Gastrocnemius medialis (tissue), 4 donors: Measurements from ENCODE around the gene CCDC85B. TPM values are rescaled to one million over a fixed set of nuclear protein-coding genes. Genes with fewer than 3 reads are reported as not detected.
"Not testable (repeated sequence)": the region's sequence is repeated elsewhere in the genome, so short reads cannot be mapped to it uniquely, and the experiment has no call there.

Experiments
- ATAC-seq, 2 donors: fragments of 150-250 bp; one replicate each; pipeline ENCODE4 v1.9.1; 2016
- DNase-seq, 2 donors: peaks; one replicate each; pipeline ENCODE4 v3.0.0-alpha.2; 2019
- H3K27ac ChIP-seq, 4 donors: fragments of 200-600 bp; sonication (generic); 1 replicate in 1 of 4; 2 replicates in 3 of 4; pipeline ENCODE4 v1.5.1; 2016 to 2018; ENCODE audit warnings: mild to moderate bottlenecking in 2 of 4, moderate library complexity in 1 of 4
- H3K27me3 ChIP-seq, 3 donors: fragments of 200-600 bp; sonication (generic) in 2 of 3; 1 replicate in 1 of 3; 2 replicates in 2 of 3; pipeline versions ENCODE4 v1.5.1 to v1.6.0; 2016 to 2019; ENCODE audit warnings: mild to moderate bottlenecking in 1 of 3, moderate library complexity in 1 of 3
- H3K36me3 ChIP-seq, 2 donors: fragments of 200-600 bp; sonication (generic) in 1 of 2; one replicate each; pipeline ENCODE4 v1.5.1; 2017 to 2018
- H3K4me1 ChIP-seq, 2 donors: fragments of 200-600 bp; sonication (generic) in 1 of 2; one replicate each; pipeline ENCODE4 v1.5.1; 2016 to 2017; ENCODE audit warnings: mild to moderate bottlenecking in 2 of 2
- H3K4me3 ChIP-seq, 4 donors: fragments of 200-600 bp; sonication (generic) in 3 of 4; 1 replicate in 1 of 4; 2 replicates in 3 of 4; pipeline ENCODE4 v1.5.1; 2016 to 2019; ENCODE audit warnings: mild to moderate bottlenecking in 2 of 4
- H3K9me3 ChIP-seq, 3 donors: fragments of 200-600 bp; sonication (generic) in 2 of 3; 1 replicate in 1 of 3; 2 replicates in 2 of 3; pipeline ENCODE4 v1.5.1; 2016 to 2019
- POLR2A ChIP-seq, 2 donors: fragments of 450-650 bp; IDR thresholded peaks; one replicate each; pipeline ENCODE4 v1.6.1; 2017; ENCODE audit warnings: antibody characterized with exemption in 2 of 2, mild to moderate bottlenecking in 2 of 2, moderate library complexity in 2 of 2
- in situ Hi-C, 4 donors: fragments of 200-750 bp; cut with MboI; loops; one replicate each; pipeline versions ENCODE4 v1.15.0 to v1.8.0; 2017; ENCODE audit warnings: low sequenced_read_pairs in 4 of 4
- intact Hi-C: fragments of 100-400 bp; cut with DNase I; formaldehyde crosslinking; loops from one replicate; pipeline ENCODE4 v1.15.1; 2023; ENCODE audit warnings: low total_unique reads
- total RNA-seq, 4 donors: library from RNA; depleted of rRNA; stranded (reverse); fragments of >200 nt; gene quantifications; one replicate each; pipeline versions ENCODE4 v1.1.0 to v1.2.3, GENCODE V29; 2016
- TF ChIP-seq, protein P1 (sequence below), 5 experiments: fragments of 450-650 bp in 3 of 5; fragments of 200-600 bp in 2 of 5; sonication (generic) in 2 of 5; IDR thresholded peaks in 4 of 5; conservative IDR thresholded peaks in 1 of 5; 1 replicate in 4 of 5; 2 replicates in 1 of 5; pipeline ENCODE4 v1.5.1; 2016 to 2019; ENCODE audit warnings: antibody characterized with exemption in 5 of 5, mild to moderate bottlenecking in 3 of 5, moderate library complexity in 3 of 5

The CCDC85B gene
- total RNA-seq, 4 donors from 2014 or later = 25.4 to 81.3 (median 42.4) TPM

DNA sequence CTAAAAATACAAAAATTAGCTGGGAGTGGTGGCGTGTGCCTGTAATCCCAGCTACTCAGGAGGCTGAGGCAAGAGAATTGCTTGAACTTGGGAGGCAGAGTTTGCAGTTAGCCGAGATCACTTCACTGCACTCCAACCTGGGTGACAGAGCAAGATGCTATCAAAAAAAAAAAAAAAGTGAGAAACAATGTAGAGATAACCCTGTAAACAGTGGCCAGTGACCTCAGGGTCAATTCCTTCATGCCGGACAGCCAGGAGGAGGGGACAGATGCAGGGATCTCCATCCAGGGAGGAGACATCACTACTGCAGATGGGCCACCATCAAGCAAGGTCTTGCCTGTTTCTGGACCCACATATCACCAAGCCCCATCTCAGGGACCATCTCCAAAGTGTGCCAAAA is 42.7 kb upstream of the CCDC85B start:
- no peak overlapping the region for H3K4me3 ChIP-seq
- intact Hi-C loops (no loop called here), in situ Hi-C loops (no loop called here)
- H3K27me3 ChIP-seq = no peaks in the 10 kb centered on the region
- TF ChIP-seq POLR2A (IDR thresholded peaks at IDR 0.05) = no peak
- TF ChIP-seq, protein P1, sequence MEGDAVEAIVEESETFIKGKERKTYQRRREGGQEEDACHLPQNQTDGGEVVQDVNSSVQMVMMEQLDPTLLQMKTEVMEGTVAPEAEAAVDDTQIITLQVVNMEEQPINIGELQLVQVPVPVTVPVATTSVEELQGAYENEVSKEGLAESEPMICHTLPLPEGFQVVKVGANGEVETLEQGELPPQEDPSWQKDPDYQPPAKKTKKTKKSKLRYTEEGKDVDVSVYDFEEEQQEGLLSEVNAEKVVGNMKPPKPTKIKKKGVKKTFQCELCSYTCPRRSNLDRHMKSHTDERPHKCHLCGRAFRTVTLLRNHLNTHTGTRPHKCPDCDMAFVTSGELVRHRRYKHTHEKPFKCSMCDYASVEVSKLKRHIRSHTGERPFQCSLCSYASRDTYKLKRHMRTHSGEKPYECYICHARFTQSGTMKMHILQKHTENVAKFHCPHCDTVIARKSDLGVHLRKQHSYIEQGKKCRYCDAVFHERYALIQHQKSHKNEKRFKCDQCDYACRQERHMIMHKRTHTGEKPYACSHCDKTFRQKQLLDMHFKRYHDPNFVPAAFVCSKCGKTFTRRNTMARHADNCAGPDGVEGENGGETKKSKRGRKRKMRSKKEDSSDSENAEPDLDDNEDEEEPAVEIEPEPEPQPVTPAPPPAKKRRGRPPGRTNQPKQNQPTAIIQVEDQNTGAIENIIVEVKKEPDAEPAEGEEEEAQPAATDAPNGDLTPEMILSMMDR (IDR thresholded peaks at IDR 0.05 in 4 of 5, conservative IDR thresholded peaks at IDR 0.05 in 1 of 5) = no peak
- ATAC-seq (no peak), DNase-seq (no peak)
- peaks cover 0 to 14% of the 10 kb centered on the region in 2 donors for H3K36me3 ChIP-seq
- H3K9me3 ChIP-seq = peaks cover 0 to 4% (median 0%) of the 10 kb centered on the region in 3 donors
- H3K4me1 ChIP-seq = no peaks in the 10 kb centered on the region
- H3K27ac ChIP-seq = no peak overlapping the region

DNA sequence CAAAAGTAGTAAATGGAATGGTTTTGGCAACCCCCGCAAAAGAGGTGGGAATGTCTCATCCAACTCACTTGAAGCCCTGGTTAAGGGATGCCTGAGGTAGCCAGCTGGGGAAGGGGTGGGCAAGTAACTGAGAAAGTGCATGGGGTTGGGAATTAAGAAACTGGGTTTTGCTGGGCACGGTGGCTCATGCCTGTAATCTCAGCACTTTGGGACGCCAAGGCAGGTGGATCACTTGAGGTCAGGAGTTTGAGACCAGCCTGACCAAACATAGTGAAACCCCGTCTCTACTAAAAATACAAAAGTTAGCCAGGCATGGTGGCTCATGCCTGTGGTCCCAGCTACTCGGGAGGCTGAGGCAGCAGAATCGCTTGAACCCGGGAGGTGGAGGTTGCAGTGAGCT is 41.8 kb upstream of the CCDC85B start:
- in situ Hi-C loops, intact Hi-C loops, H3K4me3 ChIP-seq, H3K27ac ChIP-seq, H3K4me1 ChIP-seq, DNase-seq, H3K9me3 ChIP-seq, ATAC-seq, H3K27me3 ChIP-seq: not testable (repeated sequence)
- H3K36me3 ChIP-seq = peaks cover 0 to 24% of the 10 kb centered on the region in 2 donors

DNA sequence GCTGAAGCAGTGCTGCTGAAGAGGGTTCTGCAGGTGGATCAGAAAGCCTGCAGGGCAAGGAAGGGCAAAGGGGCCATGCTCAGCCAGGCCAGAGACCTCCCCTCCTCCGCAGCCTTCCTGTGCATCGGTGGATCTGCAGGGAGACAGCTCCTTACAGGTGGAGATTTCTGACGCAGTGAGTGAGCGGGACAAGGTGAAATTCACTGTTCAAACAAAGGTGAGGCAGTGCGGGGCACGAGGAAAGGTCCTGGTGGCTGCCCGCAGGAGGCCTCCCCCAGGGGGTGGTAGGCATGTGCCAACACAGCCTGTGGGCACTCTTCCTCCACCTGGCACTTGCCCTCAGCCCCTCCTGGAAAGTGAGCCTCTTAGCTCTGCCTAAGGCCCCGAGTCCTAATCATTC is 41.1 kb upstream of the CCDC85B start:
- H3K9me3 ChIP-seq = peaks cover 0 to 4% (median 0%) of the 10 kb centered on the region in 3 donors
- intact Hi-C loops = no loop called here

DNA sequence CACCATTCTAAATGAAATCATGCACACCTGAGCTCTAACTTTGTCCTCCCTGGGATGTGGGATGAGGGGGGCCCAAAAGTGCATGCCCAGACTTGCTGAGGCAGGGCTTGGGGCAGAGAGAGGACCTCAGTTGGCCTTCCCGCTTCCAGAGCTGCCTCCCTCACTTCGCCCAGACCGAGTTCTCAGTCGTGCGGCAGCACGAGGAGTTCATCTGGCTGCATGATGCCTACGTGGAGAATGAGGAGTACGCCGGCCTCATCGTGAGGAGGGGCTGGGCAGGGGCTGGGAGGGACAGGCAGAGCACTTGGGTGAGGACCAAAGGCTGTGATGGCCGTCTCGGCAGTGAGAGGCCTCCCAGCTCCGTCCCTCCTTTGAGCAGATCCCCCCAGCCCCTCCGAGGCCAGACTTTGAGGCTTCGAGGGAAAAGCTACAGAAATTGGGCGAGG is 40.7 kb upstream of the CCDC85B start:
- ATAC-seq (no peak), DNase-seq (no peak)
- TF ChIP-seq, protein P1 (IDR thresholded peaks at IDR 0.05 in 4 of 5, conservative IDR thresholded peaks at IDR 0.05 in 1 of 5) = no peak
- no peak for TF ChIP-seq POLR2A (IDR thresholded peaks at IDR 0.05)
- Histone ChIP-seq H3K9me3 (peaks cover 0 to 4% (median 0%) of the 10 kb centered on the region in 3 donors), H3K27ac (no peak overlapping the region), H3K4me1 (no peaks in the 10 kb centered on the region), H3K4me3 (no peak overlapping the region), H3K27me3 (no peaks in the 10 kb centered on the region), H3K36me3 (peaks cover 0 to 35% of the 10 kb centered on the region in 2 donors)
- intact Hi-C loops = no loop called here
- in situ Hi-C loops = no loop called here

More for the DNA sequence above, 41.1 kb upstream of the CCDC85B start:
- Histone ChIP-seq H3K36me3 (peaks cover 0 to 30% of the 10 kb centered on the region in 2 donors), H3K4me3 (no peak overlapping the region), H3K4me1 (no peaks in the 10 kb centered on the region), H3K27me3 (no peaks in the 10 kb centered on the region), H3K27ac (no peak overlapping the region)
- in situ Hi-C loops = no loop called here
- no peak for DNase-seq
- no peak for ATAC-seq
- TF ChIP-seq POLR2A (IDR thresholded peaks at IDR 0.05) = no peak
- TF ChIP-seq, protein P1 (IDR thresholded peaks at IDR 0.05 in 4 of 5, conservative IDR thresholded peaks at IDR 0.05 in 1 of 5) = no peak

DNA sequence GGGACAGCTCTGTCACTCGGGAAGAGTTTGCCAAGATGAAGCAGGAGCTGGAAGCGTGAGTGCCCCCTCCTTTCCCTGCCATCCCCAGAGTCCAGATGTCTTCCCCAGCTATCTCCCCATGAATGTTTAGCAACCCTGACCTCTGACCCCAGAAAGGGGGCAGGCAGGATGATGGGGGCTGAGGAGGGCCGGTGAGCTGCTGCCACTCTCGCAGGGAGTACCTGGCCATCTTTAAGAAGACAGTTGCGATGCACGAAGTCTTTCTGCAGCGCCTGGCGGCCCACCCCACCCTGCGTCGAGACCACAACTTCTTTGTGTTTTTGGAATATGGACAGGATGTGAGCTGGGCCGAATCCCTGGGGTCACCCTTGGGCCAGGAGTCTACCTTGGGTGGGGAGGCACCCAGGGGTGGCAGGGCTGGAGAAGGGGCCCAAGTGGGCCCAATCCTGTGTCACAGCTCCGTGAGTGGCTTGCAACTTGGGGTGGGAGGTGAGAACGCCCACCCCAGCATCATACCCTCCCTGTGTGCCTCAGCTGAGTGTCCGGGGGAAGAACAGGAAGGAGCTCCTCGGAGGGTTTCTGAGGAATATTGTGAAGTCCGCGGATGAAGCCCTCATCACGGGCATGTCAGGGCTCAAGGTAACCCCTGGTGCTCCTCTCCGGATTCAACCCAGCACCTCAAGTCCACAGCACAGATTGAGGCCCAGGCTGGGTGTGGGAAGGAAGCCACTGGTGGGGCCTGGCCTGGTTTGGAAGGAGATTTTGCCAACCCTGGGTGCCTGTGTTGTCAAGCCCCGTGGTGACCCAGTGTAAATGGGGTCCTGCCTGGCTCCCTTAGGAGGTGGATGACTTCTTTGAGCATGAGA is 40.0 kb upstream of the CCDC85B start:
- in situ Hi-C loops = no loop called here
- no peak for ATAC-seq

More for the DNA sequence above, 40.0 kb upstream of the CCDC85B start:
- intact Hi-C loops = no loop called here
- H3K4me1 ChIP-seq = peaks cover 0 to 1% of the 10 kb centered on the region in 2 donors
- H3K9me3 ChIP-seq = peaks cover 0 to 4% (median 0%) of the 10 kb centered on the region in 3 donors
- no peak for DNase-seq
- TF ChIP-seq, protein P1 (IDR thresholded peaks at IDR 0.05 in 4 of 5, conservative IDR thresholded peaks at IDR 0.05 in 1 of 5) = no peak
- TF ChIP-seq POLR2A (IDR thresholded peaks at IDR 0.05) = no peak
- no peaks in the 10 kb centered on the region for H3K27me3 ChIP-seq
- H3K4me3 ChIP-seq = no peak overlapping the region
- H3K36me3 ChIP-seq = peaks cover 0 to 41% of the 10 kb centered on the region in 2 donors
- H3K27ac ChIP-seq = no peak overlapping the region
